Measurements from ENCODE around the gene PRLR.

DNA sequence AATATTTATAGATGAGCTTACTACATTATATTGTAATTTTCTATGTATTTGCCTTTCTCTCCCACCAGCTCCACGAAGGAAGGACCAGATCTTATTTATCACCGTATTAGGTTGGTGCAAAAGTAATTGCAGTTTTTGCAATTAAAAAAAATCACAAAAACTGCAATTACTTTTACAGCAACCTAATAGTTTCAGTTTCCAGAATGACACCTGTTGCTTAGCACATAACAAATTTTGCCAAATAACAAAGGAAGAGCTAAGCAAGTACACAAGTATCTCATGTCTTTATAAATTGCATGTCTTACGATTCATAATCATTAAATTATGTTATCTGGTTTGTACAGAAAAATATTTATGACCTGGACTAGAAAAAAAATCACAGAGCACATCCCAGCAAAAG is 228.4 kb downstream of the PRLR start:
- TF ChIP-seq ZZZ3 (IDR thresholded peaks at IDR 0.05) (no peak), MAFF (IDR thresholded peaks at IDR 0.05; ENCODE audit: low read length) (no peak), POLR2B (IDR thresholded peaks at IDR 0.05; ENCODE audit: low read depth, partially characterized antibody) (no peak), ZNF23 (CRISPR knock-in tag; IDR thresholded peaks at IDR 0.05) (no peak), SMARCC2 (IDR thresholded peaks at IDR 0.05; ENCODE audit: low read depth) (no peak), ZNF146 (CRISPR knock-in tag; IDR thresholded peaks at IDR 0.05; ENCODE audit: unreplicated experiment) (no peak)
- TF ChIP-seq, protein P1, sequence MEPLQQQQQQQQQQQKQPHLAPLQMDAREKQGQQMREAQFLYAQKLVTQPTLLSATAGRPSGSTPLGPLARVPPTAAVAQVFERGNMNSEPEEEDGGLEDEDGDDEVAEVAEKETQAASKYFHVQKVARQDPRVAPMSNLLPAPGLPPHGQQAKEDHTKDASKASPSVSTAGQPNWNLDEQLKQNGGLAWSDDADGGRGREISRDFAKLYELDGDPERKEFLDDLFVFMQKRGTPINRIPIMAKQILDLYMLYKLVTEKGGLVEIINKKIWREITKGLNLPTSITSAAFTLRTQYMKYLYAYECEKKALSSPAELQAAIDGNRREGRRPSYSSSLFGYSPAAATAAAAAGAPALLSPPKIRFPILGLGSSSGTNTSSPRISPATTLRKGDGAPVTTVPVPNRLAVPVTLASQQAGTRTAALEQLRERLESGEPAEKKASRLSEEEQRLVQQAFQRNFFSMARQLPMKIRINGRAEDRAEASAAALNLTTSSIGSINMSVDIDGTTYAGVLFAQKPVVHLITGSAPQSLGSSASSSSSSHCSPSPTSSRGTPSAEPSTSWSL (CRISPR knock-in tag; IDR thresholded peaks at IDR 0.05; ENCODE audit: borderline replicate concordance) = no peak
- TF ChIP-seq, protein P2, sequence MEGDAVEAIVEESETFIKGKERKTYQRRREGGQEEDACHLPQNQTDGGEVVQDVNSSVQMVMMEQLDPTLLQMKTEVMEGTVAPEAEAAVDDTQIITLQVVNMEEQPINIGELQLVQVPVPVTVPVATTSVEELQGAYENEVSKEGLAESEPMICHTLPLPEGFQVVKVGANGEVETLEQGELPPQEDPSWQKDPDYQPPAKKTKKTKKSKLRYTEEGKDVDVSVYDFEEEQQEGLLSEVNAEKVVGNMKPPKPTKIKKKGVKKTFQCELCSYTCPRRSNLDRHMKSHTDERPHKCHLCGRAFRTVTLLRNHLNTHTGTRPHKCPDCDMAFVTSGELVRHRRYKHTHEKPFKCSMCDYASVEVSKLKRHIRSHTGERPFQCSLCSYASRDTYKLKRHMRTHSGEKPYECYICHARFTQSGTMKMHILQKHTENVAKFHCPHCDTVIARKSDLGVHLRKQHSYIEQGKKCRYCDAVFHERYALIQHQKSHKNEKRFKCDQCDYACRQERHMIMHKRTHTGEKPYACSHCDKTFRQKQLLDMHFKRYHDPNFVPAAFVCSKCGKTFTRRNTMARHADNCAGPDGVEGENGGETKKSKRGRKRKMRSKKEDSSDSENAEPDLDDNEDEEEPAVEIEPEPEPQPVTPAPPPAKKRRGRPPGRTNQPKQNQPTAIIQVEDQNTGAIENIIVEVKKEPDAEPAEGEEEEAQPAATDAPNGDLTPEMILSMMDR (IDR thresholded peaks at IDR 0.05 in 2 of 3, conservative IDR thresholded peaks at IDR 0.05 in 1 of 3; ENCODE audit: insufficient read depth in 2 of 3, low read depth in 1 of 3, low read length in 3 of 3) = no peak
- TF ChIP-seq, protein P3, sequence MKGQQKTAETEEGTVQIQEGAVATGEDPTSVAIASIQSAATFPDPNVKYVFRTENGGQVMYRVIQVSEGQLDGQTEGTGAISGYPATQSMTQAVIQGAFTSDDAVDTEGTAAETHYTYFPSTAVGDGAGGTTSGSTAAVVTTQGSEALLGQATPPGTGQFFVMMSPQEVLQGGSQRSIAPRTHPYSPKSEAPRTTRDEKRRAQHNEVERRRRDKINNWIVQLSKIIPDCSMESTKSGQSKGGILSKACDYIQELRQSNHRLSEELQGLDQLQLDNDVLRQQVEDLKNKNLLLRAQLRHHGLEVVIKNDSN (CRISPR knock-in tag; IDR thresholded peaks at IDR 0.05) = no peak

Data from K562 (cell line).